Hepatocyte (in vitro differentiated cells): ENCODE results near the gene BRIP1. TPM values are rescaled to one million over a fixed set of nuclear protein-coding genes. Genes with fewer than 3 reads are reported as not detected.

ENCODE experiments used
- DNase-seq: peaks from one replicate; pipeline ENCODE4 v3.0.0-alpha.2; 2016; ENCODE audit warnings: low spot score
- H2AFZ ChIP-seq: fragments of 200-600 bp; sonication (generic); 2 replicates; pipeline ENCODE4 v1.6.0; 2016; ENCODE audit warnings: antibody characterized with exemption, mild to moderate bottlenecking
- H3K27ac ChIP-seq: fragments of 200-600 bp; sonication (generic); 2 replicates; pipeline ENCODE4 v1.5.1; 2016; ENCODE audit warnings: mild to moderate bottlenecking
- H3K27me3 ChIP-seq: fragments of 200-600 bp; sonication (generic); 2 replicates; pipeline ENCODE4 v1.6.1; 2016
- H3K36me3 ChIP-seq: fragments of 200-600 bp; sonication (generic); replicated peaks from 2 replicates; pipeline ENCODE4 v1.5.1; 2016; ENCODE audit warnings: low read depth; ENCODE audit not compliant: insufficient read depth
- H3K4me1 ChIP-seq: fragments of 200-600 bp; sonication (generic); 2 replicates; pipeline ENCODE4 v1.5.1; 2016; ENCODE audit warnings: mild to moderate bottlenecking, moderate library complexity; ENCODE audit not compliant: insufficient read depth
- H3K4me2 ChIP-seq: fragments of 200-600 bp; sonication (generic); 2 replicates; pipeline ENCODE4 v1.6.0; 2016
- H3K4me3 ChIP-seq: fragments of 200-600 bp; sonication (generic); 2 replicates; pipeline ENCODE4 v1.5.1; 2016; ENCODE audit warnings: mild to moderate bottlenecking
- H3K79me2 ChIP-seq: fragments of 200-600 bp; sonication (generic); 2 replicates; pipeline ENCODE4 v1.6.0; 2017; ENCODE audit warnings: mild to moderate bottlenecking
- H3K9me2 ChIP-seq: fragments of 200-600 bp; sonication (generic); replicated peaks from 2 replicates; pipeline ENCODE4 v1.6.0; 2017; ENCODE audit warnings: mild to moderate bottlenecking; ENCODE audit not compliant: insufficient read depth
- H3K9me3 ChIP-seq: fragments of 200-600 bp; sonication (generic); 2 replicates; pipeline ENCODE4 v1.5.1; 2016; ENCODE audit warnings: low read depth, mild to moderate bottlenecking
- H4K20me1 ChIP-seq: fragments of 200-600 bp; sonication (generic); 2 replicates; pipeline ENCODE4 v1.6.0; 2016; ENCODE audit warnings: mild to moderate bottlenecking; ENCODE audit not compliant: insufficient read depth, poor library complexity, severe bottlenecking
- CTCF ChIP-seq: fragments of 200-600 bp; sonication (generic); IDR thresholded peaks from 2 replicates; pipeline ENCODE4 v1.5.1; 2016; ENCODE audit warnings: antibody characterized with exemption, mild to moderate bottlenecking; ENCODE audit not compliant: poor library complexity
- EZH2 ChIP-seq: fragments of 200-600 bp; sonication (generic); IDR thresholded peaks from 2 replicates; pipeline ENCODE4 v1.6.1; 2016; ENCODE audit warnings: antibody characterized with exemption, mild to moderate bottlenecking, borderline replicate concordance
- EZH2phosphoT487 ChIP-seq: fragments of 200-600 bp; sonication (generic); IDR thresholded peaks from one replicate; pipeline ENCODE4 v1.6.1; 2018; ENCODE audit warnings: antibody characterized with exemption, mild to moderate bottlenecking, low read depth, moderate library complexity; ENCODE audit not compliant: unreplicated experiment, severe bottlenecking
- WGBS: methylation state at CpG from one replicate; pipeline ENCODE4 v1.1.6; 2016; ENCODE audit warnings: low lambda C conversion rate; ENCODE audit errors: missing lambda C conversion rate; 5-methylcytosine and 5-hydroxymethylcytosine counted together
- polyA plus RNA-seq: library from polyadenylated mRNA; unstranded; fragments of >200 nt; fragmentation: Nextera tagmentation; extraction: Ambion mirVana; gene quantifications from 2 replicates; pipeline ENCODE4 v1.2.1, GENCODE V29; 2016
- total RNA-seq: library from RNA; depleted of rRNA; stranded (reverse); fragments of >200 nt; gene quantifications from 2 replicates; pipeline ENCODE4 v1.2.3, GENCODE V29; 2014

The BRIP1 gene
- total and polyA plus RNA-seq, 2 experiments from 2014 or later, result 0.50 to 4.0 TPM

- TF ChIP-seq CTCF (no peak), EZH2phosphoT487 (no peak), EZH2 (no peak)
- Histone ChIP-seq H3K4me2 (no peak overlapping the region), H4K20me1 (no peaks in the 10 kb centered on the region), H2AFZ (no peak overlapping the region), H3K9me3 (peaks cover 20% of the 10 kb centered on the region), H3K36me3 (no peaks in the 10 kb centered on the region), H3K79me2 (no peaks in the 10 kb centered on the region), H3K27me3 (no peaks in the 10 kb centered on the region), H3K4me3 (no peak overlapping the region), H3K9me2 (no peaks in the 10 kb centered on the region), H3K27ac (no peak overlapping the region), H3K4me1 (no peaks in the 10 kb centered on the region)
- WGBS, result 99% methylated on average over 5 of the region's 5 CpGs
- DNase-seq, result no peak
Measured at GRCh38 chr17:61700252-61700651, 163.1 kb downstream of the BRIP1 start.

GRCh38 chr17:61699694-61700093 is 163.6 kb downstream of the BRIP1 start:
- no peaks in the 10 kb centered on the region for H3K36me3 ChIP-seq
- H3K79me2 ChIP-seq, result no peaks in the 10 kb centered on the region
- TF ChIP-seq EZH2phosphoT487, result no peak
- TF ChIP-seq EZH2, result no peak
- no peak for TF ChIP-seq CTCF
- no peaks in the 10 kb centered on the region for H4K20me1 ChIP-seq
- H2AFZ ChIP-seq, result no peak overlapping the region
- H3K4me1 ChIP-seq, result no peaks in the 10 kb centered on the region
- no peaks in the 10 kb centered on the region for H3K27me3 ChIP-seq
- H3K27ac ChIP-seq, result no peak overlapping the region
- H3K9me3 ChIP-seq, result peaks cover 20% of the 10 kb centered on the region
- DNase-seq, result no peak
- H3K4me3 ChIP-seq, result no peak overlapping the region
- no peaks in the 10 kb centered on the region for H3K9me2 ChIP-seq
- H3K4me2 ChIP-seq, result no peak overlapping the region
- 94% methylated on average over 2 of the region's 2 CpGs for WGBS

- no peak overlapping the region for H2AFZ ChIP-seq
- 97% methylated on average over 1 of the region's 1 CpG for WGBS
Measured at GRCh38 chr17:61699032-61699431, 164.3 kb downstream of the BRIP1 start.

More at GRCh38 chr17:61699032-61699431, 164.3 kb downstream of the BRIP1 start:
- TF ChIP-seq EZH2 (no peak), CTCF (no peak), EZH2phosphoT487 (no peak)
- H3K27ac ChIP-seq, result no peak overlapping the region
- no peak for DNase-seq
- no peaks in the 10 kb centered on the region for H3K79me2 ChIP-seq
- H3K9me2 ChIP-seq, result no peaks in the 10 kb centered on the region
- no peak overlapping the region for H3K4me2 ChIP-seq
- H3K27me3 ChIP-seq, result no peaks in the 10 kb centered on the region
- peak overlapping the region; percentile 17 for H3K4me3 ChIP-seq
- peaks cover 20% of the 10 kb centered on the region for H3K9me3 ChIP-seq
- H4K20me1 ChIP-seq, result no peaks in the 10 kb centered on the region
- H3K36me3 ChIP-seq, result no peaks in the 10 kb centered on the region
- H3K4me1 ChIP-seq, result no peaks in the 10 kb centered on the region
